ENCODE measurements around the gene BMP5. TPM values are rescaled to one million over a fixed set of nuclear protein-coding genes. Genes with fewer than 3 reads are reported as not detected.

Gene BMP5
- polyA plus RNA-seq, 1 donor (not counting 4 experiments of a cell fraction or from before 2014, with no cell fraction given), result not detected

DNA sequence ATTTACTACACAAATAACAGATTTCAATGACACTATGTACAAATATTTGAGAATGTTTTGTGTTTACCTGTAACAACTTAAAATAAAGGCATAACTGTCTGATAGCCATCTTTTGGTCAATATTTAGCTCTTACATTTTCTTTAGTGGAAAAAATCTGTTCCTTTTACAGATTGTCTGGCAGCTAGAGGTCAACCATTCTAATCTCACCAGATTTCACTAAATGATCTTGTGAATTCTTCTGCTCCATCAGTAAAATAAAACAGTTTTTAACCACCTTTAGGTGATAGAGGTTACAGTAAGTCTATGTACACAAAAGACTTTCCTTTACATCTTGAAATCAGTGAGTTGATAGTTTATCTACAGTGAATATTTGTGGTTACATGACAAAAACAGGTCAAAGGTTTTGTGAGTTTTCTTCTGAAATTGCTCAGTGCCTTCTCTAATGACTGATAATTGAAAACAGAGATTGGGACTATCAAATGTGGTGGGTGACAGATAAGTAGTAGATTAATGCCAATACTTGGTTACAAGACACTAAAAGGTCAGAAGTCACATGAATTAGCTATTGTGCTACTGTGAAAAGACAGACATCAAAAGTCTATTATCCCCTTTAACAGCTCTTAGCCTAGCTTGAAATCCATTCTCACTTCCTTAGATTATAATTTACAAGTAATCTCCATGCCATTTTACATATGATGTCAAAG lies 47.4 kb downstream of the BMP5 start:
- no peak overlapping the region for H3K27ac ChIP-seq (ENCODE audit: control insufficient read depth, insufficient read depth, low read length)
- H3K4me1 ChIP-seq (ENCODE audit: control insufficient read depth, extremely low read depth, insufficient read depth, low read length), result peaks cover 20% of the 10 kb centered on the region
- FAIRE-seq (peak; percentile 29), DNase-seq (ENCODE audit: low read depth, low spot score) (no peak)
- no peaks in the 10 kb centered on the region for H3K9me3 ChIP-seq (ENCODE audit: control insufficient read depth, low read depth, low read length)
- H3K4me3 ChIP-seq (ENCODE audit: control insufficient read depth in 2 of 3, extremely low read depth in 1 of 3, insufficient read depth in 2 of 3, low read depth in 1 of 3, low read length in 3 of 3), result no peak overlapping the region
- no peaks in the 10 kb centered on the region for H3K79me2 ChIP-seq (ENCODE audit: control insufficient read depth, insufficient read depth, low read length)
- H3K9ac ChIP-seq (ENCODE audit: control insufficient read depth, extremely low read depth, insufficient read depth, low read length), result no peak overlapping the region
- dilution Hi-C loops (cut with MboI; ENCODE audit: extremely low pct_ligation_motif_present, low sequenced_read_pairs), result no loop called here
- no peak overlapping the region for H2AFZ ChIP-seq (ENCODE audit: control insufficient read depth, low read length)
- H3K4me2 ChIP-seq (ENCODE audit: control insufficient read depth, extremely low read depth, insufficient read depth, low read depth, low read length), result no peak overlapping the region
- no peaks in the 10 kb centered on the region for H3K9me1 ChIP-seq (ENCODE audit: control insufficient read depth, extremely low read depth, insufficient read depth, low read length)
- H3K36me3 ChIP-seq (ENCODE audit: control insufficient read depth in 2 of 2, extremely low read depth in 1 of 2, insufficient read depth in 2 of 2, low read length in 2 of 2), result no peaks in the 10 kb centered on the region
- no peak for TF ChIP-seq EZH2 (IDR thresholded peaks at IDR 0.05; ENCODE audit: low read length)
- TF ChIP-seq, protein P1, sequence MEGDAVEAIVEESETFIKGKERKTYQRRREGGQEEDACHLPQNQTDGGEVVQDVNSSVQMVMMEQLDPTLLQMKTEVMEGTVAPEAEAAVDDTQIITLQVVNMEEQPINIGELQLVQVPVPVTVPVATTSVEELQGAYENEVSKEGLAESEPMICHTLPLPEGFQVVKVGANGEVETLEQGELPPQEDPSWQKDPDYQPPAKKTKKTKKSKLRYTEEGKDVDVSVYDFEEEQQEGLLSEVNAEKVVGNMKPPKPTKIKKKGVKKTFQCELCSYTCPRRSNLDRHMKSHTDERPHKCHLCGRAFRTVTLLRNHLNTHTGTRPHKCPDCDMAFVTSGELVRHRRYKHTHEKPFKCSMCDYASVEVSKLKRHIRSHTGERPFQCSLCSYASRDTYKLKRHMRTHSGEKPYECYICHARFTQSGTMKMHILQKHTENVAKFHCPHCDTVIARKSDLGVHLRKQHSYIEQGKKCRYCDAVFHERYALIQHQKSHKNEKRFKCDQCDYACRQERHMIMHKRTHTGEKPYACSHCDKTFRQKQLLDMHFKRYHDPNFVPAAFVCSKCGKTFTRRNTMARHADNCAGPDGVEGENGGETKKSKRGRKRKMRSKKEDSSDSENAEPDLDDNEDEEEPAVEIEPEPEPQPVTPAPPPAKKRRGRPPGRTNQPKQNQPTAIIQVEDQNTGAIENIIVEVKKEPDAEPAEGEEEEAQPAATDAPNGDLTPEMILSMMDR (optimal IDR thresholded peaks at IDR 0.05 in 1 of 3, IDR thresholded peaks at IDR 0.05 in 1 of 3, conservative IDR thresholded peaks at IDR 0.05 in 1 of 3; ENCODE audit: extremely low read depth in 1 of 3, insufficient read depth in 2 of 3, low read length in 3 of 3), result no peak
- H3K27me3 ChIP-seq (ENCODE audit: control insufficient read depth, extremely low read depth, insufficient read depth, low read length), result no peaks in the 10 kb centered on the region
- no peaks in the 10 kb centered on the region for H4K20me1 ChIP-seq (ENCODE audit: control insufficient read depth, extremely low read depth, insufficient read depth, low read length)

DNA sequence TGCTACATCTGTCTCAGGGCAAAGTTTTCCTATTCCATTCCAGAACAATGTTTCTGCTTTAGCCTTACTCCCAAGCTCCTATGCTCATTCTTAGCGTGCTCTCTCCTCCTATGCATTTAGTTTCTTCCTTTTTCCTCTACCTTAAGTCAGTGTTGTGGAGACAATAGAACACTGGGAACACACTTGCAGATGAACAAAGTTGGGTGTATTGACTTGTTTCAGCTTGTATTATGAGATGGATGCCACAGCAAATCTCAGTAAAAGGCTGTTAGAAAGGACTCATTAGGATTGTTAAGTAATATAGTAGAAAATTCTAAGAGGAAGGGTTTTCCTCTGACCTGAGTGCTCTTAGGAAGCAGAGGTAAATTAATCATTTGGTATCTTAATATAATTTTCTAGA lies 48.4 kb downstream of the BMP5 start:
- peak; percentile 71 for FAIRE-seq
- H2AFZ ChIP-seq (ENCODE audit: control insufficient read depth, low read length), result peak overlapping the region; percentile 60
- no peak for DNase-seq (ENCODE audit: low read depth, low spot score)

More for the DNA sequence above, 48.4 kb downstream of the BMP5 start:
- Histone ChIP-seq H3K79me2 (ENCODE audit: control insufficient read depth, insufficient read depth, low read length) (no peaks in the 10 kb centered on the region), H3K4me1 (ENCODE audit: control insufficient read depth, extremely low read depth, insufficient read depth, low read length) (peaks cover 20% of the 10 kb centered on the region), H3K9ac (ENCODE audit: control insufficient read depth, extremely low read depth, insufficient read depth, low read length) (no peak overlapping the region), H3K9me1 (ENCODE audit: control insufficient read depth, extremely low read depth, insufficient read depth, low read length) (no peaks in the 10 kb centered on the region), H3K27ac (ENCODE audit: control insufficient read depth, insufficient read depth, low read length) (peak overlapping the region; percentile 45), H3K4me2 (ENCODE audit: control insufficient read depth, extremely low read depth, insufficient read depth, low read depth, low read length) (peak overlapping the region; percentile 29), H3K4me3 (ENCODE audit: control insufficient read depth in 2 of 3, extremely low read depth in 1 of 3, insufficient read depth in 2 of 3, low read depth in 1 of 3, low read length in 3 of 3) (no peak overlapping the region), H3K36me3 (ENCODE audit: control insufficient read depth in 2 of 2, extremely low read depth in 1 of 2, insufficient read depth in 2 of 2, low read length in 2 of 2) (no peaks in the 10 kb centered on the region), H3K27me3 (ENCODE audit: control insufficient read depth, extremely low read depth, insufficient read depth, low read length) (no peaks in the 10 kb centered on the region), H4K20me1 (ENCODE audit: control insufficient read depth, extremely low read depth, insufficient read depth, low read length) (no peaks in the 10 kb centered on the region), H3K9me3 (ENCODE audit: control insufficient read depth, low read depth, low read length) (no peaks in the 10 kb centered on the region)
- TF ChIP-seq, protein P1 (optimal IDR thresholded peaks at IDR 0.05 in 1 of 3, IDR thresholded peaks at IDR 0.05 in 1 of 3, conservative IDR thresholded peaks at IDR 0.05 in 1 of 3; ENCODE audit: extremely low read depth in 1 of 3, insufficient read depth in 2 of 3, low read length in 3 of 3), result no peak
- no peak for TF ChIP-seq EZH2 (IDR thresholded peaks at IDR 0.05; ENCODE audit: low read length)
- dilution Hi-C loops (cut with MboI; ENCODE audit: extremely low pct_ligation_motif_present, low sequenced_read_pairs), result no loop called here

Measured in keratinocyte (primary cell).